ENCODE results near the gene NFATC2IP. TPM values are rescaled to one million over a fixed set of nuclear protein-coding genes. Genes with fewer than 3 reads are reported as not detected.
A peak's percentile ranks its signal among the peaks of the same experiment; 100 is the strongest.
"Not testable (repeated sequence)": the region's sequence is repeated elsewhere in the genome, so short reads cannot be mapped to it uniquely, and the experiment has no call there.

Gene NFATC2IP
- total RNA-seq, 1 donor from 2014 or later, result 63.9 TPM

DNA sequence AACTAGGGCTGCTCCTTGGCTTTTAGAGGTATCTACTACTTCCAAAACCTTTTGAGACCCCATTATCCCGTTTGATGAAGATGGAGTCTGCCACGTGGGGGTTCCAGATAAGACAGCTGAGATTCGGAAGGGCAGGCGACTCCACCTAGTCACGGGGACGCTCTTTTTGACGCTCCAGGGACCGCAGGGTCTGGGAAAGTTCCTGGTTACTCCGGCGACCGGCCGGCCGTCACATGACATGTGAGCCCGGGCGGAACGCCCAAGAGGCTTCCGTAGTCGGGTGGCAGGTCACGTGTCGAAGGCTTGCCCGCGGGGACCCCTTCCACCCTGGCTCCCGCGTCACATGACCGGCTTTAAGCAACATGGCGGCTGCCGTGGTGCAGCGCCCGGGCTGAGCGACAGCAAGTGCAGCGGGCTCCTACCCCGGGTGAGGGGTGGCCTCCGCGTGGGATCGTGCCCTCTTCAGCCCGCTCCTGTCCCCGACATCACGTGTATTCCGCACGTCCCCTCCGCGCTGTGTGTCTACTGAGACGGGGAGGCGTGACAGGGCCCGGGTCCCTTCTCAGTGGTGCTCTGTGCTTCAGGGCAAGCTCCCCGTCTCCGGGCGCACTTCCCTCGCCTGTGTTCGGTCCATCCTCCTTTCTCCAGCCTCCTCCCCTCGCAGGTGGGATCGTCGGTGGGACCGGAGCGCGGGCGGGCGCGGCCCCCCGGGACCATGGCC, 23.9 kb downstream of the NFATC2IP start, which contains the start of gene SPNS1:
Gene SPNS1 (plus strand): TSS at position 342 of the 721 bp plus-strand sequence. CDS start 374 bp downstream, at position 716.
- Mint-ChIP-seq H3K27ac (ENCODE audit: unreplicated experiment) (peak within 1 kb of the TSS; percentile 98), H3K4me3 (peak within 1 kb of the TSS; percentile 96), H3K27me3 (ENCODE audit: low read depth) (peaks cover 2% of the 10 kb centered on the region), H3K9me3 (no peaks in the 10 kb centered on the region), H3K4me1 (peaks cover 16% of the 10 kb centered on the region), H3K36me3 (ENCODE audit: low read depth) (no peaks in the 10 kb centered on the region)
- peak; percentile 96 for DNase-seq (ENCODE audit: low read depth, low spot score)
- TF ChIP-seq, protein P1, sequence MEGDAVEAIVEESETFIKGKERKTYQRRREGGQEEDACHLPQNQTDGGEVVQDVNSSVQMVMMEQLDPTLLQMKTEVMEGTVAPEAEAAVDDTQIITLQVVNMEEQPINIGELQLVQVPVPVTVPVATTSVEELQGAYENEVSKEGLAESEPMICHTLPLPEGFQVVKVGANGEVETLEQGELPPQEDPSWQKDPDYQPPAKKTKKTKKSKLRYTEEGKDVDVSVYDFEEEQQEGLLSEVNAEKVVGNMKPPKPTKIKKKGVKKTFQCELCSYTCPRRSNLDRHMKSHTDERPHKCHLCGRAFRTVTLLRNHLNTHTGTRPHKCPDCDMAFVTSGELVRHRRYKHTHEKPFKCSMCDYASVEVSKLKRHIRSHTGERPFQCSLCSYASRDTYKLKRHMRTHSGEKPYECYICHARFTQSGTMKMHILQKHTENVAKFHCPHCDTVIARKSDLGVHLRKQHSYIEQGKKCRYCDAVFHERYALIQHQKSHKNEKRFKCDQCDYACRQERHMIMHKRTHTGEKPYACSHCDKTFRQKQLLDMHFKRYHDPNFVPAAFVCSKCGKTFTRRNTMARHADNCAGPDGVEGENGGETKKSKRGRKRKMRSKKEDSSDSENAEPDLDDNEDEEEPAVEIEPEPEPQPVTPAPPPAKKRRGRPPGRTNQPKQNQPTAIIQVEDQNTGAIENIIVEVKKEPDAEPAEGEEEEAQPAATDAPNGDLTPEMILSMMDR (conservative IDR thresholded peaks at IDR 0.05), result no peak

DNA sequence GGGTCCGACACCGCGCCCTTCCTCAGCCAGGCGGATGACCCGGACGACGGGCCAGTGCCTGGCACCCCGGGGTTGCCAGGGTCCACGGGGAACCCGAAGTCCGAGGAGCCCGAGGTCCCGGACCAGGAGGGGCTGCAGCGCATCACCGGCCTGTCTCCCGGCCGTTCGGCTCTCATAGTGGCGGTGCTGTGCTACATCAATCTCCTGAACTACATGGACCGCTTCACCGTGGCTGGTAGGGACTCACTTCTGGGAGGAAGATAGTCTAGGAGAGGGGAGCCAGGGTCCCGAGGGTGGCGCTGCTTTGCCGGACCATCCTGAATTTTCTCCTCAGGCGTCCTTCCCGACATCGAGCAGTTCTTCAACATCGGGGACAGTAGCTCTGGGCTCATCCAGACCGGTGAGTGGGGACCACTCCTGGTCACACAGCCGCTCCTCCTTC, 24.4 kb downstream of the NFATC2IP start:
- no peaks in the 10 kb centered on the region for H3K36me3 Mint-ChIP-seq (ENCODE audit: low read depth)
- peaks cover 16% of the 10 kb centered on the region for H3K4me1 Mint-ChIP-seq
- no peak for DNase-seq (ENCODE audit: low read depth, low spot score)
- no peaks in the 10 kb centered on the region for H3K9me3 Mint-ChIP-seq
- peak overlapping the region; percentile 96 for H3K4me3 Mint-ChIP-seq
- peaks cover 2% of the 10 kb centered on the region for H3K27me3 Mint-ChIP-seq (ENCODE audit: low read depth)
- no peak overlapping the region for H3K27ac Mint-ChIP-seq (ENCODE audit: unreplicated experiment)
- TF ChIP-seq, protein P1 (conservative IDR thresholded peaks at IDR 0.05), result no peak

DNA sequence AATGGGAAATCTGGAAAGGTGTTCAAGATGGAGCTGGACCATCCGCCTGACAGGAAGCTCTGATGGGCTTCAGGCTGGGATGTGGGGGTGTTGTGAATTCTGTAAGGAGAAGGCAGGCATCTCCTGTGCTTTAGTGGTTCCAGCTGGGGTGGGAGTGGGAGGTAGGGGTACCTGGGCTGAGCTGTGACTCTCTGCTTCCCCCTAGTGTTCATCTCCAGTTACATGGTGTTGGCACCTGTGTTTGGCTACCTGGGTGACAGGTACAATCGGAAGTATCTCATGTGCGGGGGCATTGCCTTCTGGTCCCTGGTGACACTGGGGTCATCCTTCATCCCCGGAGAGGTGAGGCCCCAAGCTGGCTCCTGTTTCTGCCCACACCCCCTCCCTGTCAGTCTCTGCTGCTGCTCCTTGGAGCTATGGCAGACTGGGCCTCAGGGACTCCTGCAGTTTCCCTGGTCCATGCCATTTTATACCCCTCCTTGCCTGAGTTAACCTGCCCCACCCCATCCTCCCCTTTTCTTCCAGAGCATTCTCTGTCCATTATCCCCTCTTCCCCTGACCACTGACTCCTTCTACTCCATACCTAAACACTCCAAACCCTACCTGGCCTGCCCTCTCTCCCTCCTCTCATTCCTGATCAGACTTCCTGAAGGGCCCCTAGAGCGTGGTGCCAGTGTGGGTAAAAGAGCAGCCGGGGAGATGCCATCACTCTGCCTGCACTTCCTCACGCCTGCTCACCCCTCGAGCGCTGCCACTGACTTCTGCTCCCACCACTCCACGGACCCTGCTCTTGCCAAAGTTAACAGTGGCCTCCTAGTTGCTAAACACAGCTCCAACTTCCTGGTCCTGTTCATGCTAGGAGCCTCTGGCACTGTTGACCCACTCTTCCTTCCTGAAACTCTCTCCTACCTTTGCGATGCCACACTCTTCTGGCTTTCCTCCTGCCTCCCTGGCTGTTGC, 27.2 kb downstream of the NFATC2IP start:
- H3K4me1 Mint-ChIP-seq, result peaks cover 16% of the 10 kb centered on the region
- no peak overlapping the region for H3K27ac Mint-ChIP-seq (ENCODE audit: unreplicated experiment)
- H3K36me3 Mint-ChIP-seq (ENCODE audit: low read depth), result peaks cover 3% of the 10 kb centered on the region
- TF ChIP-seq, protein P1 (conservative IDR thresholded peaks at IDR 0.05), result peak; percentile 58
- DNase-seq (ENCODE audit: low read depth, low spot score), result no peak
- H3K4me3 Mint-ChIP-seq, result peak overlapping the region; percentile 84
- no peaks in the 10 kb centered on the region for H3K9me3 Mint-ChIP-seq
- peaks cover 2% of the 10 kb centered on the region for H3K27me3 Mint-ChIP-seq (ENCODE audit: low read depth)

DNA sequence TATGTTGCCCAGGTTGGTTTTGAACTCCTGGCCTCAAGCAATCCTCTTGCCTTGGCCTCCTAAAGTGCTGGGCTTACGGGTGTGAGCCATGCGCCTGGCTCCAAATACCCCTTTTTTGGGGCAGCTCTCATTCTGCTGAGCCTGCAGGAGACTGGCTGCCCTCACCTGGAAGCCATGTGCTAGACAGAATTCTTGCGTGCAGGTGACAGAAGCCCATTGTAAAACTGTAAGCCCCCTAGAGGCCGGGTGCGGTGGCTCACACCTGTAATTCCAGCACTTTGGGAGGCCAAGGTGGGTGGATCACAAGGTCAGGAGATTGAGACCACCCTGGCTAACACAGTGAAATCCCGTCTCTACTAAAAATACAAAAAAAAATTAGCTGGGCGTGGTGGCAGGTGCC, 29.6 kb downstream of the NFATC2IP start:
- TF ChIP-seq, protein P1 (conservative IDR thresholded peaks at IDR 0.05), result peak; percentile 36
- not testable (repeated sequence) for H3K9me3 Mint-ChIP-seq; H3K4me1 Mint-ChIP-seq; H3K27ac Mint-ChIP-seq (ENCODE audit: unreplicated experiment); H3K4me3 Mint-ChIP-seq; DNase-seq (ENCODE audit: low read depth, low spot score); H3K27me3 Mint-ChIP-seq (ENCODE audit: low read depth)
- peaks cover 10% of the 10 kb centered on the region for H3K36me3 Mint-ChIP-seq (ENCODE audit: low read depth)

DNA sequence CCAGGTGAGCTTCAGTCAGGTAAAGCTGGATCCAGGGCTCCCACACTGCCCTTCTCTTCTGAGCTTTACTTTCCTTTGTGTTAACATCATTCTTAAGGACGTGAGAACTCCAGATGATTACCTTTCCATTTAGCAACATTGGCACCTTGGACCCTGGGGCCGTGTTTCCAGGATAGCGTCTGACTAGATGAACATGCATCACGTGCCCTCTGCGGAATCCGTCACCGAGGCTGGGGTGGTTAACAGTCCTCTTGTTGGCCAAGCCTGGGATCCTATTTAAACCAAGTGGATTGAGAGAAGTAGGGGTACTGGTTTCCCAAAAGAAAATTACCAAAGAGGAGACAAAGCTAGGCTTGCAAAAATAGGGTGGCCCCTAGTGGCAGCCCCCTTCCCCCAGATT, 30.2 kb downstream of the NFATC2IP start:
- H3K36me3 Mint-ChIP-seq (ENCODE audit: low read depth), result peaks cover 10% of the 10 kb centered on the region
- TF ChIP-seq, protein P1 (conservative IDR thresholded peaks at IDR 0.05), result no peak
- H3K4me1 Mint-ChIP-seq, result no peaks in the 10 kb centered on the region
- DNase-seq (ENCODE audit: low read depth, low spot score), result no peak
- no peaks in the 10 kb centered on the region for H3K9me3 Mint-ChIP-seq
- H3K27me3 Mint-ChIP-seq (ENCODE audit: low read depth), result no peaks in the 10 kb centered on the region
- no peak overlapping the region for H3K4me3 Mint-ChIP-seq
- no peak overlapping the region for H3K27ac Mint-ChIP-seq (ENCODE audit: unreplicated experiment)

Measured in neural crest cell (in vitro differentiated cells).